Upper lobe of left lung (tissue), 6 donors: ENCODE results near the gene SQSTM1. TPM values are rescaled to one million over a fixed set of nuclear protein-coding genes. Genes with fewer than 3 reads are reported as not detected.

ENCODE experiments used
- ATAC-seq, 2 donors: fragments of 200-7000 bp; cut with Tn5 transposase; one replicate each; pipeline ENCODE4 v1.9.1; 2022; ENCODE audit warnings: mild to moderate bottlenecking in 2 of 2, moderate library complexity in 2 of 2; ENCODE audit not compliant: low FRiP score in 2 of 2
- DNase-seq, 2 donors: peaks; one replicate each; pipeline ENCODE4 v3.0.0-alpha.2; 2019 to 2020
- H3K27ac ChIP-seq, 4 donors: fragments of 200-600 bp; sonication (generic); one replicate each; pipeline ENCODE4 v1.5.1; 2016 to 2019
- H3K27me3 ChIP-seq, 4 donors: fragments of 200-600 bp; sonication (generic); one replicate each; pipeline ENCODE4 v1.5.1; 2017 to 2019
- H3K36me3 ChIP-seq, 4 donors: fragments of 200-600 bp; sonication (generic); one replicate each; pipeline ENCODE4 v1.5.1; 2016 to 2019
- H3K4me1 ChIP-seq, 4 donors: fragments of 200-600 bp; sonication (generic); one replicate each; pipeline ENCODE4 v1.5.1; 2018 to 2019
- H3K4me3 ChIP-seq, 4 donors: fragments of 200-600 bp; sonication (generic); one replicate each; pipeline ENCODE4 v1.5.1; 2017 to 2019; ENCODE audit warnings: mild to moderate bottlenecking in 2 of 4, moderate library complexity in 1 of 4
- H3K9me3 ChIP-seq, 4 donors: fragments of 200-600 bp; sonication (generic); one replicate each; pipeline ENCODE4 v1.5.1; 2018 to 2019
- EP300 ChIP-seq, 4 donors: sonication (generic); formaldehyde crosslinking; IDR thresholded peaks; one replicate each; pipeline ENCODE4 v1.5.1; 2017; ENCODE audit warnings: antibody characterized with exemption in 4 of 4, control low read depth in 2 of 4
- POLR2A ChIP-seq, 4 donors: fragments of 450-650 bp; IDR thresholded peaks; one replicate each; pipeline ENCODE4 v1.5.1; 2016 to 2017; ENCODE audit warnings: antibody characterized with exemption in 4 of 4, mild to moderate bottlenecking in 2 of 4
- POLR2AphosphoS5 ChIP-seq, 2 donors: sonication (generic); formaldehyde crosslinking; IDR thresholded peaks; one replicate each; pipeline ENCODE4 v1.5.1; 2017; ENCODE audit warnings: antibody characterized with exemption in 2 of 2
- WGBS, 2 donors: methylation state at CpG; one replicate each; pipeline ENCODE4 v1.1.5; 2017 to 2018; 5-methylcytosine and 5-hydroxymethylcytosine counted together
- total RNA-seq, 6 donors: library from RNA; depleted of rRNA in 4 of 6; stranded (reverse); fragments of >200 nt in 4 of 6; gene quantifications; one replicate each; pipeline versions ENCODE4 v1.1.0 to v1.2.1, GENCODE V29; 2016 to 2021
- TF ChIP-seq, protein P1 (sequence below), 6 experiments: fragments of 450-650 bp in 4 of 6; fragments of 200-600 bp in 2 of 6; sonication (generic) in 2 of 6; IDR thresholded peaks; one replicate each; pipeline ENCODE4 v1.5.1; 2016 to 2019; ENCODE audit warnings: antibody characterized with exemption in 6 of 6
- donor health status: DM: no; HTN: no; CAD: no; lungs with moderate emphysema.
- donor health status: DM: no; HTN: yes; CAD: no; lungs with severe emphysema.

Gene SQSTM1
- total RNA-seq, 6 donors from 2014 or later, result 390 to 666 (median 574) TPM

DNA sequence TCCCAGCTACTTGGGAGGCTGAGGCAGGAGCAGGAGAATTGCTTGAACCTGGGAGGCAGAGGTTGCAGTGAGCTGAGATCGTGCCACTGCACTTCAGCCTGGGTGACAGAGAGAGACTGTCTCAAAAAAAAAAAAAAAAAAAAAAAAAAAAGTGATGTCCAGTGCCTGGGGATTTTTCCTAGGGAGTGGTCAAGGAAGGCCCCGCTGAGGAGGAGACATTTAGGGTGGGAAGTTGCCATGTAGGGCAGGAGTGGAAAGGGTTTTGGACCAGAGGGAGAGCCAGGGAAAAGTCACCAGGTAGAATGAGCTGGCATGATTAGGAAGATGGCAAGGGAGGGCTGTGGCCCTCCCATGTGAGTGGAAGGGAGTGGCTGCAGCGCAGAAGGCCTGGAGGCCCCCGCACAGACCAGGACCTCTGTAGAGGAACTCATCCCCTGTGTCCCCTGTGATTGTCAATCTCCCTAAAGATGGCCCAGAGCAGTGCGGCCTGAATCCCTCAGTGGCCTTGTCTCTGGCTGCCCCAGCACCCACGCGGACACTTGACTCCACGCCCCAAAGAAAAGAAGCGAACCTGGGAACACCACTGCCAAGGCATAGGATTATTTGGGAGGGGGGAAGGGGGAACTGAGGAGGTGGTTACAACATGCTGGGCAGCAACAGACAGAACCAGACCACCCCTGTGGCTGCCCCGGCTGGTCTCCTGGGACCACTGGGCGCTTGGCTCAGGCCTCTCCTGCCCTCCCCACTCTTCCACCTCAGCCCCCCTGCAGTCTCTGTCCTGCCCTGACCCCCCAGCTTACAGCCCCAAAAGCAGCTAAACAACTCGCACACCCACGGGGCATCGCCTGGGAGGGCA is 2.6 kb upstream of the SQSTM1 start:
- DNase-seq (peak in 1 of 2 donors; percentile 43), ATAC-seq (no peak)
- Histone ChIP-seq H3K4me1 (peaks cover 43 to 56% (median 52%) of the 10 kb centered on the region in 4 donors), H3K9me3 (no peaks in the 10 kb centered on the region), H3K4me3 (peak overlapping the region; percentile 40 to 99 (median 78)), H3K27me3 (no peaks in the 10 kb centered on the region), H3K27ac (peak overlapping the region; percentile 98 to 100 (median 99)), H3K36me3 (peaks cover 0 to 22% (median 6%) of the 10 kb centered on the region in 4 donors)
- TF ChIP-seq, protein P1, sequence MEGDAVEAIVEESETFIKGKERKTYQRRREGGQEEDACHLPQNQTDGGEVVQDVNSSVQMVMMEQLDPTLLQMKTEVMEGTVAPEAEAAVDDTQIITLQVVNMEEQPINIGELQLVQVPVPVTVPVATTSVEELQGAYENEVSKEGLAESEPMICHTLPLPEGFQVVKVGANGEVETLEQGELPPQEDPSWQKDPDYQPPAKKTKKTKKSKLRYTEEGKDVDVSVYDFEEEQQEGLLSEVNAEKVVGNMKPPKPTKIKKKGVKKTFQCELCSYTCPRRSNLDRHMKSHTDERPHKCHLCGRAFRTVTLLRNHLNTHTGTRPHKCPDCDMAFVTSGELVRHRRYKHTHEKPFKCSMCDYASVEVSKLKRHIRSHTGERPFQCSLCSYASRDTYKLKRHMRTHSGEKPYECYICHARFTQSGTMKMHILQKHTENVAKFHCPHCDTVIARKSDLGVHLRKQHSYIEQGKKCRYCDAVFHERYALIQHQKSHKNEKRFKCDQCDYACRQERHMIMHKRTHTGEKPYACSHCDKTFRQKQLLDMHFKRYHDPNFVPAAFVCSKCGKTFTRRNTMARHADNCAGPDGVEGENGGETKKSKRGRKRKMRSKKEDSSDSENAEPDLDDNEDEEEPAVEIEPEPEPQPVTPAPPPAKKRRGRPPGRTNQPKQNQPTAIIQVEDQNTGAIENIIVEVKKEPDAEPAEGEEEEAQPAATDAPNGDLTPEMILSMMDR (IDR thresholded peaks at IDR 0.05), result no peak
- TF ChIP-seq EP300 (IDR thresholded peaks at IDR 0.05), result no peak
- TF ChIP-seq POLR2A (IDR thresholded peaks at IDR 0.05), result no peak
- TF ChIP-seq POLR2AphosphoS5 (IDR thresholded peaks at IDR 0.05), result no peak
- WGBS, 2 donors, result 59 to 64% methylated on average over 12 to 14 of the region's 14 CpGs

DNA sequence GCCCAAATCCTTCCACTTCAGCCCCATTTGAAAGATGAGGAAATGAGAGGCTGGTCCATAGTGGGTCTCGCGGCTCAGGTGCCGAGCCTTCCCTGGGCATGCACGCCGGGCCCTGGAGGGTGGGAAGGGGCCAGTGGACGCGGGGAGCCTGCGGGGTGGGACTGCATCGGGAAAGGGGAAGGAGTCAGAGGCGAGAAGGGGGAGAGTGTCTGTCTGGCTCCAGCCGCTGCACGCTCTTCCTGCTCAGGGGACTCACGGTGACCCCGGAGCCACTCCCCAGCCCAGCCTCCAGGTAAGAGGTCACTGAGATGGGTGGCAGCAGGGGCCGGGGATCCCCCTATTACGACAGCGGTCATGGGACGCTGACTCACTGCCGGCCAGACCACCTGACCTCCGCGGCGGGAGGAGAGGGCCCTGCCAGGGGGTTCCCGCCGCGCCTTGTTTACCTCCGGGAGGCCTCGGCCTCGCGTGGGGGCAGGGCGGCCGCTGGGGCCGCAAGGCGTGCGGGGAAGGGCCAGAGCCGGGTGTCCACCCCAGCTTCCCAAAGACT is 1.9 kb upstream of the SQSTM1 start:
- ATAC-seq, result peak; percentile 79 to 89
- 0 to 2% methylated on average over 28 to 31 of the region's 35 CpGs for WGBS, 2 donors
- no peaks in the 10 kb centered on the region for H3K27me3 ChIP-seq
- peaks cover 5 to 25% (median 11%) of the 10 kb centered on the region in 4 donors for H3K36me3 ChIP-seq
- H3K9me3 ChIP-seq, result no peaks in the 10 kb centered on the region
- H3K4me3 ChIP-seq, result peak overlapping the region; percentile 40 to 99 (median 78)
- peak overlapping the region; percentile 98 to 100 (median 99) for H3K27ac ChIP-seq
- peak; percentile 43 to 100 (median 91) for TF ChIP-seq EP300 (IDR thresholded peaks at IDR 0.05)
- TF ChIP-seq, protein P1 (IDR thresholded peaks at IDR 0.05), result no peak
- TF ChIP-seq POLR2A (IDR thresholded peaks at IDR 0.05), result peak in 3 of 4 donors; percentile 30 to 67 (median 58)
- peak; percentile 96 to 98 for TF ChIP-seq POLR2AphosphoS5 (IDR thresholded peaks at IDR 0.05)
- DNase-seq, result peak; percentile 96 to 98
- peaks cover 49 to 62% (median 58%) of the 10 kb centered on the region in 4 donors for H3K4me1 ChIP-seq

DNA sequence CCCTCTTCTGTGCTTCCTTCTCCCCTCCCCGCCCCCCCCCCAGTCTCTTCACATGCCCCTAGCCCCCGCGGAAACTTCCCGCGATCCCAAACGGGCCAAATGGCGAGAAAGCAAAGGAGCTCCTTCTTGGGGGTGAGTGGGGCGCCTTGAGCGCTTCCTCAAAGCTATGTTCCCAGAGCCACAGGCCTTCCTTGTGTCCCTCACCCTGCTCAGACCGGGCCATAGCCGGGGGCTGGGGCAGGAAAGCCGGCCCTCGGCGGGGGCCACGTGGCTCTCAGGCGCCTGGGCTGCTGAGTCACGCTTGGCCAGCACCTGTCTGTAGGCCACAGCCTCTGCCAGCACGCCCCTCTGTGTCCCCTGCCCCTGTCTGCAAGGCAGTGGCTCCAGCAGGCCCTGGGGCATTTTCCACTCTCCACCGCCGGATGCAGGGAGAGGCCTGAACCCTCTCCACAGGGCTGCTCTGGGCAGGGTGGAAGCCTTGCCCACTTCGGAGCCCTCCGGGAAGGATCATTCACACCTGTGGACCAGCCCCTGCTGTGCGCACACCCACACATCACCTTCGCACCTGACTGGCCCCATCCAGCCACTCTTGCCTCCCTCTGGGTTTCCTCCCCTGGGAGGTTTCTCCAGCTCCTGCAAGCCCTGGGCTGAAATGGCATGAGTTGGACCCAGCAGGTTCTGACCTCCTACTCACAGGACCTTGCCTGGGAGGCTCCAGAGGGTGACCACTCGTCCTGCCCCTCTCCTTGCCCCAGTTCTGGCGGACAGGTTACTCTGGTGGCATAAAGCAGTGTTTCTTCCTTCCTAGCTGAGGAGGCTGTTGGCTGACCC is 1.2 kb upstream of the SQSTM1 start:
- DNase-seq, result peak; percentile 90 to 91
- Histone ChIP-seq H3K27me3 (no peaks in the 10 kb centered on the region), H3K9me3 (no peaks in the 10 kb centered on the region), H3K36me3 (peaks cover 12 to 28% (median 18%) of the 10 kb centered on the region in 4 donors), H3K4me1 (peaks cover 56 to 68% (median 65%) of the 10 kb centered on the region in 4 donors), H3K27ac (peak overlapping the region; percentile 98 to 100 (median 99)), H3K4me3 (peak overlapping the region; percentile 40 to 99 (median 78))
- peak; percentile 42 to 56 for ATAC-seq
- WGBS, 2 donors, result 36 to 60% methylated on average over 2 to 13 of the region's 26 CpGs
- TF ChIP-seq, protein P1 (IDR thresholded peaks at IDR 0.05), result no peak
- TF ChIP-seq EP300 (IDR thresholded peaks at IDR 0.05) (peak in 1 of 4 donors; percentile 37), POLR2A (IDR thresholded peaks at IDR 0.05) (no peak), POLR2AphosphoS5 (IDR thresholded peaks at IDR 0.05) (peak in 1 of 2 donors; percentile 3)

DNA sequence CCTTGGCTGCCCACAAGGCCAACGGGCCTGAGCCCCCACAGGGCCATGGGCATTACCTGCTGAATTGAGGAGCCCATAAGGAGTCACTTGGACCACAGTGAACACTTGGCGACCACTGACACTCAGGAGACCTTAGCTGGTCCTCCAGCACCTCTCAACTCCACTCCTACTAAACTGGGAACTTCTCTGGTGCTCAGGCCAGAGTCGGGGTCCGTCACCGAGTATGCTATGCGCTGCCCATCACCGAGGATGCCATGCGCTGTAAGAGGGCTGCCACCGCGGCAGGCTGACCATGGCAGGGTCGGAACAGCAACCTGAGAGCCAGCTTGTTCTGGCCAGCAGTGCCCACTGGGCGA is 600 bp upstream of the SQSTM1 start:
- TF ChIP-seq, protein P1 (IDR thresholded peaks at IDR 0.05), result no peak
- TF ChIP-seq POLR2AphosphoS5 (IDR thresholded peaks at IDR 0.05) (no peak), EP300 (IDR thresholded peaks at IDR 0.05) (no peak)
- no peaks in the 10 kb centered on the region for H3K9me3 ChIP-seq
- peak overlapping the region; percentile 52 to 99 (median 78) for H3K4me3 ChIP-seq
- H3K27me3 ChIP-seq, result no peaks in the 10 kb centered on the region
- ATAC-seq (no peak), DNase-seq (no peak)
- 34% methylated on average over 12 of the region's 12 CpGs; no CpG with 5 or more reads in 1 of the 2 donors for WGBS, 2 donors
- peak overlapping the region; percentile 98 to 100 (median 99) for H3K27ac ChIP-seq
- H3K36me3 ChIP-seq, result peaks cover 18 to 34% (median 24%) of the 10 kb centered on the region in 4 donors
- H3K4me1 ChIP-seq, result peaks cover 59 to 74% (median 69%) of the 10 kb centered on the region in 4 donors
